AG09319 (cell line): Measurements from ENCODE around the gene ILDR2.

ENCODE experiments used
- DNase-seq: peaks from one replicate; pipeline ENCODE4 v3.0.0-alpha.2; 2010; ENCODE audit warnings: low read depth; ENCODE audit errors: extremely low read depth
- CTCF ChIP-seq: IDR thresholded peaks from 2 replicates; pipeline ENCODE4 v1.5.1; 2011; ENCODE audit warnings: low read depth, mild to moderate bottlenecking, inconsistent platforms, low read length, moderate library complexity

Gene ILDR2

GRCh38 chr1:166971252-166971651 is 4.1 kb downstream of the ILDR2 start:
- TF ChIP-seq CTCF, result no peak
- no peak for DNase-seq

GRCh38 chr1:166969074-166969677 is 6.2 kb downstream of the ILDR2 start:
- TF ChIP-seq CTCF, result no peak
- DNase-seq, result no peak

GRCh38 chr1:166960858-166961474 is 14.4 kb downstream of the ILDR2 start:
- DNase-seq, result no peak
- no peak for TF ChIP-seq CTCF

GRCh38 chr1:166956872-166957271 is 18.5 kb downstream of the ILDR2 start:
- no peak for TF ChIP-seq CTCF

GRCh38 chr1:166956057-166956850 is 19.1 kb downstream of the ILDR2 start:
- TF ChIP-seq CTCF, result no peak
- no peak for DNase-seq

More at GRCh38 chr1:166956872-166957271, 18.5 kb downstream of the ILDR2 start:
- DNase-seq, result no peak

- no peak for DNase-seq
- TF ChIP-seq CTCF, result no peak
Measured at GRCh38 chr1:166953491-166953890, 21.8 kb downstream of the ILDR2 start.
